Astrocyte of the spinal cord (primary cell): ENCODE results near the gene TCEANC2.

Source experiments
- DNase-seq: peaks from one replicate; pipeline ENCODE4 v3.0.0; 2011; ENCODE audit warnings: low read depth, low spot score
- H3K4me3 ChIP-seq: 2 replicates; pipeline ENCODE4 v1.5.1; 2011; ENCODE audit warnings: low read depth, mild to moderate bottlenecking, low read length, moderate library complexity
- in situ Hi-C: cut with HindIII; loops from 2 replicates; pipeline ENCODE4 v1.10.0; 2017; ENCODE audit warnings: low sequenced_read_pairs
- TF ChIP-seq, protein P1 (sequence below): IDR thresholded peaks from 2 replicates; pipeline ENCODE4 v1.5.1; 2012; ENCODE audit warnings: low read depth, mild to moderate bottlenecking, low read length, inconsistent platforms

Gene TCEANC2

GRCh38 chr1:54137534-54138061 is 84.2 kb downstream of the TCEANC2 start:
- TF ChIP-seq, protein P1, sequence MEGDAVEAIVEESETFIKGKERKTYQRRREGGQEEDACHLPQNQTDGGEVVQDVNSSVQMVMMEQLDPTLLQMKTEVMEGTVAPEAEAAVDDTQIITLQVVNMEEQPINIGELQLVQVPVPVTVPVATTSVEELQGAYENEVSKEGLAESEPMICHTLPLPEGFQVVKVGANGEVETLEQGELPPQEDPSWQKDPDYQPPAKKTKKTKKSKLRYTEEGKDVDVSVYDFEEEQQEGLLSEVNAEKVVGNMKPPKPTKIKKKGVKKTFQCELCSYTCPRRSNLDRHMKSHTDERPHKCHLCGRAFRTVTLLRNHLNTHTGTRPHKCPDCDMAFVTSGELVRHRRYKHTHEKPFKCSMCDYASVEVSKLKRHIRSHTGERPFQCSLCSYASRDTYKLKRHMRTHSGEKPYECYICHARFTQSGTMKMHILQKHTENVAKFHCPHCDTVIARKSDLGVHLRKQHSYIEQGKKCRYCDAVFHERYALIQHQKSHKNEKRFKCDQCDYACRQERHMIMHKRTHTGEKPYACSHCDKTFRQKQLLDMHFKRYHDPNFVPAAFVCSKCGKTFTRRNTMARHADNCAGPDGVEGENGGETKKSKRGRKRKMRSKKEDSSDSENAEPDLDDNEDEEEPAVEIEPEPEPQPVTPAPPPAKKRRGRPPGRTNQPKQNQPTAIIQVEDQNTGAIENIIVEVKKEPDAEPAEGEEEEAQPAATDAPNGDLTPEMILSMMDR = no peak
- no peak overlapping the region for H3K4me3 ChIP-seq
- peak; percentile 83 for DNase-seq
- in situ Hi-C loops = no loop called here

DNA sequence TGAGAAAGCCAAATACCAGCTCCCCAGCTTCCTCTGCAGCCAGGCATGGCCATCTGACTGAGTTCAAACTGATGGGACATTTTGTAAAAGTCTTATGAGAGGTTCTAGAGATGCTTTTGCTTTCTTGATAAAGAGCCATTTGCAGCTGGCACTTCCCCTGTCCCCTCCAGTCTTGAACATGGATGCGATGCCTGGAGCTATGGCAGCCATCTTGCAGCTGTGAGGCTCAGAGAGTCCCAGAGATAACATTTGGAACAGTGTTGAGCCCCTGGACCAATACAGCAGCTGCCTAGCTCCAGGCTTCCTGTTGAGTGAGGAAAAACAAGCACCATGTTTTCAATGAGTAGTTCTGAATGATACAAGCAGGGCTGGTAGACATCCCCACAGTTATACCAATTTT is 85.6 kb downstream of the TCEANC2 start:
- in situ Hi-C loops = no loop called here
- H3K4me3 ChIP-seq = no peak overlapping the region
- TF ChIP-seq, protein P1 = no peak
- DNase-seq = no peak

- no peak for DNase-seq
- in situ Hi-C loops = no loop called here
- TF ChIP-seq, protein P1 = no peak
- no peak overlapping the region for H3K4me3 ChIP-seq
Measured at GRCh38 chr1:54139711-54140110, 86.3 kb downstream of the TCEANC2 start.

DNA sequence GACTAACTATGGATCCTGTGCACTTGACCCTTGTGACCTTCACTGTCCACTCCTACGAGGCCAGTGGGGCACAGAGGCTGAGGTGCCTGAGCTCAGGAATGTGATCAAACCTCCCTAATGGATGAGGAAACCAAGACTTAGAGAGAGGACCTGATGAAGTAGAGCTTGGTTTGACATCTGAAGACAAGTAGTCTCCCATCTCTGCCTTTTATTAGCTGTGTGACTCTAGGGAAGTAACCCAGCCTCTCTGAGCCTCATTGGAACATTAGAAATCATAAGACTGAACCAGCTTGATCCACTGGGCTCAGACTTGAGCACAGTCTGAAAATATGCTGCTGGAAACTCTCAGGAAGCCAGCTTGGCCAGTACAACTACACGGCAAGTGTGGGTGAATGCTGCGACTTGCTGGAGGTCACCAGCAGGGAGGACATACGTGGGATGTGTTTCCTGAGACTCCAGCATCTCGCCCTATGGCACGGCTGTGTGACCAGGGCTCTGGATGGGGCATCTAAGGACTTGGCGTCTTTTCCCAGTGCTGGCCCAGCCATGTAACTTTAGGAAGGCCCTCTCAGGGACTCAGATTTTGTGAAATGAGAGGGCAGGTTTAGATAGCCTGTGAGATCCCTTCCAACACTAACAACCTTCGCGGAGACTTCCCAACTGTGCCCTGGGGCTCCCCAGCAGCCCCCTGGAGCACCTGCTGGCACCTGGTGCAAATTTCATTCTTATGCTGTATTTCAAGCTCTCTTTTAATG is 88.9 kb downstream of the TCEANC2 start:
- H3K4me3 ChIP-seq = no peak overlapping the region
- TF ChIP-seq, protein P1 = no peak
- in situ Hi-C loops = no loop called here
- no peak for DNase-seq

DNA sequence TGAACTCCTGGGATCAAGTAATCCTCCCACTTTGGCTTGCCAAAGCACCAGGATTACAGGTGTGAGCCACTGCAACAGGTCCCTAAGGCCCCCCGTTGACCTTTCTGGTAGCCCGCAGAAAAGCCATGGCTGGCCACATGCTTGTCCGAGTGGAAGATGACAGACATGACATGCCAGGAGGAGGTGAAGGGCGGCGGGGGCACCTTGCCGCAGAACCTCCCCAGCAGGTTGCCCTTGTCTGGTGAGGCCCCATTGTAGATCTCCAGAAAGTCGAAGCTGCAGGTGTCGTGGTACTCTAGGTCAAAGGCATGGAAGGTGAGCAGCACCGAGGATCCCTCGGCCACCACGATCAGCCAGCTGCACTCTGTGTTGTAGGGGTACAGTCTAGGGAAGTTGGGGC is 91.0 kb downstream of the TCEANC2 start:
- TF ChIP-seq, protein P1 = no peak
- in situ Hi-C loops = no loop called here
- no peak for DNase-seq
- no peak overlapping the region for H3K4me3 ChIP-seq

DNA sequence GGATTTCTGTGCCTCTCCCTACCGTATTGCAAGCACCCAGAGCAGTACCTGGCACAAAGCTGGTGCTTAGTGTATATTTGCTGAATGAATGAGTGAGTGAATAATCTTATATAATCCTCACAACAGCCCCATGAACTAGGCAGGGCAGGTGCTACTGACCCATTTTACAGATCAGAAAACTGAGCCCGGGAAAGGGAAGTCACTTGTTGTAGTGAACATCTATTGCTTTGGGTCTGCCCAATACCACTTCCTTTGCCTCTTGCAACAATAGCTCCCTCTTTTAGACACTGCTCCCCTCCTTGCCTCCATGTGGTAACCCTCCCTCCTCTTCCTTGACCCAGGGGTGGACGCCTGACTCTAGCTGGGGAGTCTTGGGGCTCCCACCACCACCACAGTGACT is 96.3 kb downstream of the TCEANC2 start:
- H3K4me3 ChIP-seq = no peak overlapping the region
- TF ChIP-seq, protein P1 = no peak
- in situ Hi-C loops = no loop called here
- DNase-seq = no peak
